NCI-H82 treated with DMSO at 0.1 percent for 48 hours (cell line): ENCODE results near the gene TNFRSF1B.

Experiments used
- DNase-seq: peaks from one replicate; lab custom pipeline; 2025; ENCODE audit not compliant: unreplicated experiment; lab: John Stamatoyannopoulos, UW

TNFRSF1B gene

GRCh38 chr1:12166834-12167492 lies at the start of gene TNFRSF1B:
TSS of gene TNFRSF1B (plus strand) at chr1:12166991. CDS start at chr1:12167092, 101 bp downstream.
- no peak for DNase-seq

- DNase-seq: no peak
Observed at GRCh38 chr1:12121212-12122003, 45.4 kb upstream of the TNFRSF1B start.

- no peak for DNase-seq
Observed at GRCh38 chr1:12123172-12123571, 43.6 kb upstream of the TNFRSF1B start.

GRCh38 chr1:12124693-12125421 lies 41.9 kb upstream of the TNFRSF1B start:
- DNase-seq: peak; percentile 28

GRCh38 chr1:12125422-12126355 lies 41.1 kb upstream of the TNFRSF1B start:
- no peak for DNase-seq

- DNase-seq: no peak
Observed at GRCh38 chr1:12126781-12127180, 40.0 kb upstream of the TNFRSF1B start.

- no peak for DNase-seq
Observed at GRCh38 chr1:12127206-12127810, 39.5 kb upstream of the TNFRSF1B start.

- DNase-seq: no peak
Observed at GRCh38 chr1:12128120-12128519, 38.7 kb upstream of the TNFRSF1B start.

GRCh38 chr1:12129624-12130023 lies 37.2 kb upstream of the TNFRSF1B start:
- no peak for DNase-seq

GRCh38 chr1:12130466-12131130 lies 36.2 kb upstream of the TNFRSF1B start:
- no peak for DNase-seq

- DNase-seq: no peak
Observed at GRCh38 chr1:12132078-12132477, 34.7 kb upstream of the TNFRSF1B start.

GRCh38 chr1:12134716-12135115 lies 32.1 kb upstream of the TNFRSF1B start:
- no peak for DNase-seq

- no peak for DNase-seq
Observed at GRCh38 chr1:12135612-12136011, 31.2 kb upstream of the TNFRSF1B start.

GRCh38 chr1:12136916-12137610 lies 29.7 kb upstream of the TNFRSF1B start:
- no peak for DNase-seq

- no peak for DNase-seq
Observed at GRCh38 chr1:12138196-12139168, 28.3 kb upstream of the TNFRSF1B start.

GRCh38 chr1:12140016-12140415 lies 26.8 kb upstream of the TNFRSF1B start:
- DNase-seq: no peak

GRCh38 chr1:12140515-12141162 lies 26.2 kb upstream of the TNFRSF1B start:
- no peak for DNase-seq
